GM19099 (cell line): ENCODE results near the gene TUBB.

ENCODE experiments used
- POLR2A ChIP-seq: IDR thresholded peaks from 3 replicates; pipeline ENCODE4 v1.6.1; 2011; ENCODE audit warnings: low read depth; ENCODE audit not compliant: insufficient read length; ENCODE audit errors: extremely low read depth

TUBB gene

DNA sequence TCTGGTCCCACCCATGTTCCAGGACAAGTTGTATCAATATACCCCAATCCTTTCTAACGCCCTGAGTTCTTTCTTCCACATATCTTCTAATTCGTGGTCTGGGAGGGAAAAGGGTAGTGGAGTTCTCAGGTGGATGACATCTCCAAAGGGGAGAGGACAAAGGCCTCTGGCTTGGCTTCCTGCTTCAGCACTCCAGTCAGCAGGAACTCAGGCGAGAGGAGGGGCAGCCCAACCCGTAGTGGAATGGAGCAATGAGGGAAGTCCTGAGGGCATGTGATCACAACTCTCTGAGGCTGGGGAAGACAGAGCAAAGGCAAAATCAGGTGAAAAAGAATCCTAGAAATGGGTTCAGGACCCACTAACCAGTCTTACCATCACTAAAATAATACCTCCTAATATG lies 19.8 kb upstream of the TUBB start:
- no peak for TF ChIP-seq POLR2A

GRCh38 chr6:30703011-30703410 lies 17.1 kb upstream of the TUBB start:
- TF ChIP-seq POLR2A = no peak

GRCh38 chr6:30703821-30704220 lies 16.3 kb upstream of the TUBB start:
- no peak for TF ChIP-seq POLR2A

- no peak for TF ChIP-seq POLR2A
Measured at GRCh38 chr6:30705620-30706019, 14.5 kb upstream of the TUBB start.

- no peak for TF ChIP-seq POLR2A
Measured at GRCh38 chr6:30707281-30707850, 12.8 kb upstream of the TUBB start.

- TF ChIP-seq POLR2A = no peak
Measured at GRCh38 chr6:30709101-30709868, 10.9 kb upstream of the TUBB start.

- TF ChIP-seq POLR2A = peak; percentile 25
Measured at GRCh38 chr6:30711758-30712380, 8.3 kb upstream of the TUBB start.

GRCh38 chr6:30712441-30712945 lies 7.7 kb upstream of the TUBB start:
- TF ChIP-seq POLR2A = no peak

- no peak for TF ChIP-seq POLR2A
Measured at GRCh38 chr6:30714263-30714662, 5.9 kb upstream of the TUBB start.

GRCh38 chr6:30716879-30717128 lies 3.3 kb upstream of the TUBB start:
- no peak for TF ChIP-seq POLR2A

GRCh38 chr6:30717129-30717844 lies 2.9 kb upstream of the TUBB start, which contains the start of gene MDC1:
Gene MDC1 (minus strand): TSS chr6:30717281. CDS start chr6:30715175, 2,106 bp downstream.
- TF ChIP-seq POLR2A = peak; percentile 93

- no peak for TF ChIP-seq POLR2A
Measured at GRCh38 chr6:30719356-30719755, 796 bp upstream of the TUBB start.

DNA sequence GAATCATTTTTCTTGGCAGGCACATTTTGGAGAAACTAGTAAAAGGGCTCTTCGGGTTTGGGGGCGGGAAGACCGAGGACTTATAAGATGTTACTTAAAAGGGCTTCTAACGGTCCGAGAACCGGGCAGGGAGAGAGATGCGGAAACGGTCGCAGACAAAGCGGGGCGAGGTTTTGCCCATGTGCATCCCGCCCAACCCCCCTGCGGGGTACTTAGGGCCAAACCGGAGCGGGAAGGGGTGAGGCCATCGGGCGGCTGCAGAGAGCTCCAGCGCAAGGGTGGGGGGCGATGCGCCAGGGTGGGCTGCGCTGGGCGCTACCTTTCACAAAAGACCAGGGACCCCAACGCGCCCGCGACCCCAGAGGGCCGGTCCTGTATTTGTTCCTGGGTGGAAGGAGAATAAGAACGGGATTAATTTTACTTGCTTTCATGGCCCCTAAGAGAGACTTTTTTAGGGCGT lies 616 bp downstream of the TUBB start:
- TF ChIP-seq POLR2A = no peak

DNA sequence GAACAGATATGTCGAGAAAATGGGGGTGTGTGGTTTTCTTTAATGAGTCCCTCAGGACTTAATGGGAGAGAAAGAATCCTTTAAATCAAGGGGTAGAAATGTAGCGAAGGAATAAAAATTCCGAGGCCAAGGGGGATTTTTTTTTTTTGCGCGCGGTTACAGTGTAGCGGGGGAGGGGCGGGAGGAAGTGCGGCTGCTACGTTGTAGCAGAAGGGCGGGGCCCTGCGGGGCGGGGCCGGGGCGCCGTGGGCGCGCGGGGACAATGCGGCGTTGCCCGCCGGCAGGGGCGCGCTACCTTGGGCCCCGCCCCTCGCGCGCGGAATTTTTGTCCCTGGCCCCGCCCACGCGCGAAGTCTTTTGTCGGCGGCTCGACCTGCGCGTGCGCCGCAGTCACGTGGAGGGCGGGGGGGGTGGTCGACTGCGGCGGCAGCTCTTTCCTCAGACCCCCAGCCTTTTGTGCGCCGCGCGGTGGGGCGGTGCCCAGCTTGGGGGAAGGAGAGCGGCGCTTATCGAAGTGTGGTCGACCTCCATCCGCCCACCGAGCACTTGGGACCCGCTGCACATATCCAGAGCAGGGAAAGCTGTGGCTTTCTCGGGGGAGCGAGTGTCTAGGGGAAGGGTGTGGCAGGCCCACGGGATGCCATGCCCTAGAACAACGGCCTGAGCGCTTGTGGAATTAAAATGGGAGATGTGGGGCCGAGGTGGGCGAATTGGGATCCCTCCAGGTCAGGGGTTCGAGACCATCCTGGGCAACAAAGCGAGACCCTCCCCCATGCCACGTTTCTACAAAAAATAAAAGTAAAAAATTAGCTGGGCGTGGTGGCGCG lies 1.3 kb downstream of the TUBB start:
- TF ChIP-seq POLR2A = peak; percentile 74
